ENCODE measurements around the gene HS6ST2.

- TF ChIP-seq CTCF (conservative IDR thresholded peaks at IDR 0.05; ENCODE audit: low read length) (no peak), EZH2phosphoT487 (IDR thresholded peaks at IDR 0.05; ENCODE audit: borderline replicate concordance, low read depth, low read length) (no peak)
These were observed 347.9 kb downstream of the HS6ST2 start for GRCh38 chrX:132610536-132610935.
